Fibroblast of villous mesenchyme (primary cell): ENCODE measurements around the gene ACOXL. TPM values are rescaled to one million over a fixed set of nuclear protein-coding genes. Genes with fewer than 3 reads are reported as not detected.
A peak's percentile ranks its signal among the peaks of the same experiment; 100 is the strongest.

ENCODE experiments used
- DNase-seq: peaks from one replicate; pipeline ENCODE4 v3.0.0-alpha.2; 2010; ENCODE audit warnings: low read depth
- H3K4me3 ChIP-seq: 2 replicates; pipeline ENCODE4 v1.5.1; 2011; ENCODE audit warnings: low read depth, mild to moderate bottlenecking, low read length
- total RNA-seq: library from RNA; depleted of rRNA; stranded (reverse); fragments of >200 nt; gene quantifications from 2 replicates; pipeline ENCODE4 v1.2.3, GENCODE V29; 2012
- TF ChIP-seq, protein P1 (sequence below): IDR thresholded peaks from 2 replicates; pipeline ENCODE4 v1.5.1; 2012; ENCODE audit warnings: low read depth, mild to moderate bottlenecking, low read length; ENCODE audit not compliant: insufficient read depth

The ACOXL gene
- total RNA-seq, 1 donor: not detected

DNA sequence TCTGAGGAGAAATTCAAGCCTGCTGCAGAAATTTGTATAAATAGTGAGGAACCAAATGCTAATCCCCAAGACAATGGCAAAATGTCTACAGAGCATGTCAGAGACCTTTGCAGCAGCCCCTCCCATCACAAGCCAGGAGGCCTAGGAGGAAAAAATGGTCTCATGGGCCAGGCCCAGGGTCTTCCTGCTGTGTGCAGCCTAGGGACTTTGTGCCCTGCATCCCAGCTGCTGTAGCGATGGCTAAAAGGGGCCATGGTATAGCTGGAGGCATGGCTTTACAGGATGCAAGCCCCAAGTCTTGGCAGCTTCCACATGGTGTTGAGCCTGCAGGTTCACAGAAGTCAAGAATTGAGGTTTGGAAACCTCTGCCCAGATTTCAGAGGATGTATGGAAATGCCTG, 197.2 kb downstream of the ACOXL start:
- no peak overlapping the region for H3K4me3 ChIP-seq
- no peak for DNase-seq
- TF ChIP-seq, protein P1, sequence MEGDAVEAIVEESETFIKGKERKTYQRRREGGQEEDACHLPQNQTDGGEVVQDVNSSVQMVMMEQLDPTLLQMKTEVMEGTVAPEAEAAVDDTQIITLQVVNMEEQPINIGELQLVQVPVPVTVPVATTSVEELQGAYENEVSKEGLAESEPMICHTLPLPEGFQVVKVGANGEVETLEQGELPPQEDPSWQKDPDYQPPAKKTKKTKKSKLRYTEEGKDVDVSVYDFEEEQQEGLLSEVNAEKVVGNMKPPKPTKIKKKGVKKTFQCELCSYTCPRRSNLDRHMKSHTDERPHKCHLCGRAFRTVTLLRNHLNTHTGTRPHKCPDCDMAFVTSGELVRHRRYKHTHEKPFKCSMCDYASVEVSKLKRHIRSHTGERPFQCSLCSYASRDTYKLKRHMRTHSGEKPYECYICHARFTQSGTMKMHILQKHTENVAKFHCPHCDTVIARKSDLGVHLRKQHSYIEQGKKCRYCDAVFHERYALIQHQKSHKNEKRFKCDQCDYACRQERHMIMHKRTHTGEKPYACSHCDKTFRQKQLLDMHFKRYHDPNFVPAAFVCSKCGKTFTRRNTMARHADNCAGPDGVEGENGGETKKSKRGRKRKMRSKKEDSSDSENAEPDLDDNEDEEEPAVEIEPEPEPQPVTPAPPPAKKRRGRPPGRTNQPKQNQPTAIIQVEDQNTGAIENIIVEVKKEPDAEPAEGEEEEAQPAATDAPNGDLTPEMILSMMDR: no peak

DNA sequence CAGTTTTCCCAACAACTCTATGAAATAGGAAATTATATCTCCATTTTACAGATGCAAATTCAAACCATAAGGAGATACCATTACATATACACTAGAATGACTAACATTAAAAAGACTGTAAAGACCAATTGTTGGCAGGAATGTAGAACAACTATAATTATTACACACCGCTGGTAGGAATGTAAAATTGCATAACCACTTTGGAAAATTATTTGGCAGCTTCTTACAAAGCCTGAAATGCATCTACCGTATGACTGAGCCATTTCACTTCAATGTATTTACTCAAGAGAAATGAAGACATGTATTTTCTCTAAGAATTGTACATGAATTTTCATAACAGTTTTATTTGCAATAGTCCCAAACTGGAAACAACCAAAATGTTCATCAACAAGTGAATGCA, 199.3 kb downstream of the ACOXL start:
- peak; percentile 1 for DNase-seq
- TF ChIP-seq, protein P1: no peak
- H3K4me3 ChIP-seq: no peak overlapping the region

DNA sequence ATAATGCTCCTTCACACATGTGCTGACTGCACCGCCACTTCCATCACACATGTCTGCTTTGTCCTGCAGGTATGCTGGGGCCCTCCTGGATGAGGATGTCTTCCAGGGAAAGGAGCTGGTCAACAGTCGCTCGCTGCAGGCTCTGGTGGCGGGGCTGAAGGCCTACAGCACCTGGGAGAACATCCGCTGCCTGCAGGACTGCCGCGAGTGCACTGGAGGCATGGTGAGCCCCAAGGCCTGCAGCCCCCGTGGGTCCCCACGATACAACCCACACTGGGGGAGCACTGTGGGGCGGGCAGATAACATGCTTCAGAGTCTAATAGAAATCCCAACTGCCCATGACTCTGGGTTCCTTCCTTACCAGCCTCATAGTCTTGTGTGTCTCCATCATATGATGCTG, 201.0 kb downstream of the ACOXL start:
- TF ChIP-seq, protein P1: no peak
- no peak for DNase-seq
- no peak overlapping the region for H3K4me3 ChIP-seq

DNA sequence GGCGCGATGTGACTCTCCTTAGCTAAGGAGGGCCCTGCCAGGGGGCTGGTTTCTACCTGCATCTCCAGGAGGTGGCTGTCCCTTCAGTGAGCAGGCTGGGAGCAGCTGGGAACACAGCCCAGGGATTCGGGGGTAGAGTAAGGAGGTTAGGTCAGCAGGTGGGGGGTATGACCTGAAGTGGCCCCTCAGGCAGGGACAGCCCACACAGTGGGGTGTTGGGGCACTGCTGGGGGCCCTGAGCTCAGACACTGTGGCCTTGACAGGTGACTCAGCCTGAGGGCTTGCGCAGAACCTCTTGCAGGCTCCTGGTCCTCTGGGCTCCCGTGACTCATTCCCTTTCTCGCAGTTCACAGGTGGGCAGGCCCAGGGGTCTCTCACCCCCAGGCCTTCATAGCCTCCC, 202.6 kb downstream of the ACOXL start:
- DNase-seq: no peak
- TF ChIP-seq, protein P1: no peak
- no peak overlapping the region for H3K4me3 ChIP-seq

DNA sequence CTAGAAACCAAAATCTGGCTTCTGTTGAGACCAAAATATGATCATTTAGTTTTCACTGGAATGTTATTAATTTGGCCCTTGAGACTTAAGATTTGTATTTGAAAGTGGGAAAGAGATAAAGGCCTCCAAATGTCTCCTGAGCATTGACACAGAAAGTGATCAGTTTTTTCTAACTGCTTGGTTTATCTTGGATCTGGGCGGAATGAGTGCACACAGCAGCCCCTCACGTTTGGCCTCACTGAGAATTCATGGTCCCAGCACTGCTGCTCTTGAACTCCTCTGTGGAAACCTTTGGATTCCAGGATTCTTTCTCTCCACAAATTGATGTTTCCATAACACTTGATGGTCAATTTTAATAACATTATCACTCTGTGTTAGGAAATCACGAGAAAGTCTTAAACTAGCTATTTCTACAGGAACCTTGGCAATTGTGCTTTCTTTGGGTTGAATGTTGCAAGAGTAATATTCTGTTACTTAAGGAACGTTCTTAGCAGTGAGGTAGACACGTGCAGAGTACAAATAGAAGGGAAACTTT, 208.1 kb downstream of the ACOXL start:
- TF ChIP-seq, protein P1: no peak
- H3K4me3 ChIP-seq: no peak overlapping the region
- DNase-seq: no peak

DNA sequence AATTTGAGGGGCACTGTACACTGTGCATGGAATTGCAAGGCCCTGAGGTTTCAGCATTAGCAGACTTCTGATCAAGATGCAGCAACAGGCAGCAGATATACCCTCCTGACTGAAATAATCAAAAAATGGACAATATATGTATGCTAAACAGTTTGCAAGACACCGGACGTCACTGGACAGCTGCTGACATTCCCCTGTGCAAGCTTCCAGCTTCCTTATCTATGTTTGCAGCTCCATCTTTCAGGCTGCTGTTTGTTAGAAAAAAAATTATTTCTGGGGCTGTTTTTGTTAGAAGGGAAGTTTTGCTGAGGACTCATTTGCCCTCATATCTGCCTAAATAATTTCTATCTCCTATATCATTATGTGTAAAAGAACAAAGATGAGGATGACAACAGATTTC, 208.9 kb downstream of the ACOXL start:
- DNase-seq: no peak
- TF ChIP-seq, protein P1: no peak
- H3K4me3 ChIP-seq: no peak overlapping the region

DNA sequence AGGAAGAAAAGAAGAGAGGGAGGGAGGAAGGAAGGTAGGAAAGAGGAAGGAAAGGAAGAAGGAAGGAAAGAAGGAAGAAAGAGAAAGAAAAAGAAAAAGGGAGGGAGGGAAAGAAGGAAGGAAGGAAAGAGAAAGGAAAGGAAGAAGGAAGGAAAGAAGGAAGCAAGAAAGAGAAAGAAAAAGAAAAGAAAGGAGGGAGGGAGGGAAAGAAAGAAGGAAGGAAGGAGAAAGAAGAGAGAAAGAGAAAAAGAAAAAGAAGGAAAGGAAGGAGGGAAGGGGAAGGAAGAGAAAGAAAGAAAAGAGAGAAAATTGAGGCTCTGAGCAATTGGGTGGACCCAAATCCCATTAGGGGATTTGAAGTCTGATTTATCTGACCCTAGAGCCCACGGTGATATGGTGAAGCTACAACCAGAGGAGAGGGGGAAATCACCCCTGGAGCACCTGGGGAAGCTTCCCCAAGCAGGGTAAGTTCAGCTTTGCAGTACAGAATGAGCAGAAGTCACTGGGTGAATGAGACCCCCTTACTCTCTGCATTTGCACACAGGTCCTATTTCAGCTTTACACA, 210.8 kb downstream of the ACOXL start:
- no peak for DNase-seq
- no peak overlapping the region for H3K4me3 ChIP-seq
- TF ChIP-seq, protein P1: no peak
